Large intestine (tissue), 12 donors: ENCODE measurements around the gene CWC25. TPM values are rescaled to one million over a fixed set of nuclear protein-coding genes. Genes with fewer than 3 reads are reported as not detected.

Experiments
- DNase-seq, 2 donors: peaks; one replicate each; pipeline versions ENCODE4 v3.0.0 to v3.0.0-alpha.2; 2013
- H3K27ac ChIP-seq: one replicate; pipeline ENCODE4 v1.5.1; 2013; ENCODE audit warnings: low read length
- H3K27me3 ChIP-seq: 2 replicates; pipeline ENCODE4 v1.6.1; 2013; ENCODE audit warnings: low read length; ENCODE audit not compliant: control insufficient read depth, insufficient read depth
- H3K36me3 ChIP-seq: 2 replicates; pipeline ENCODE4 v1.6.1; 2013; ENCODE audit warnings: low read length; ENCODE audit not compliant: control insufficient read depth, insufficient read depth
- H3K4me1 ChIP-seq: one replicate; pipeline ENCODE4 v1.6.1; 2013; ENCODE audit warnings: low read length; ENCODE audit not compliant: control insufficient read depth, insufficient read depth
- H3K4me3 ChIP-seq: one replicate; pipeline ENCODE4 v1.5.1; 2013; ENCODE audit warnings: low read length
- H3K9me3 ChIP-seq: one replicate; pipeline ENCODE4 v1.6.1; 2013; ENCODE audit warnings: mild to moderate bottlenecking, low read depth, low read length, moderate library complexity; ENCODE audit not compliant: control insufficient read depth
- WGBS: methylation state at CpG from one replicate; pipeline ENCODE4 v1.1.5; 2013; ENCODE audit warnings: low lambda C conversion rate; ENCODE audit not compliant: insufficient coverage; 5-methylcytosine and 5-hydroxymethylcytosine counted together
- long read RNA-seq, 11 donors: transcript quantifications; one replicate each; lab custom pipeline, GENCODE V29; 2026
- polyA plus RNA-seq: library from polyadenylated mRNA; unstranded; fragments of 120-200 nt; gene quantifications from one replicate; pipeline ENCODE4 v1.2.1, GENCODE V29; 2013

CWC25 gene
- 20.1 TPM for polyA plus RNA-seq
- long read RNA-seq, donor 1, partial matches to known transcripts: 0 of 3 reads
- long read RNA-seq, donor 1, other reads (novel, unspliced or antisense): 0 of 3 reads
- long read RNA-seq, donor 2, partial matches to known transcripts: 0 of 2 reads
- long read RNA-seq, donor 2, other reads (novel, unspliced or antisense): 0 of 2 reads
- long read RNA-seq, donor 3: 0 reads
- long read RNA-seq, donor 4: 0 reads
- long read RNA-seq, donor 5, partial matches to known transcripts: 0 of 1 reads
- long read RNA-seq, donor 5, other reads (novel, unspliced or antisense): 0 of 1 reads
- long read RNA-seq, donor 6, partial matches to known transcripts: 0 of 1 reads
- long read RNA-seq, donor 6, other reads (novel, unspliced or antisense): 0 of 1 reads
- long read RNA-seq, donor 7, partial matches to known transcripts: 0 of 2 reads
- long read RNA-seq, donor 7, other reads (novel, unspliced or antisense): 0 of 2 reads
- long read RNA-seq, donor 8, partial matches to known transcripts: 0 of 1 reads
- long read RNA-seq, donor 8, other reads (novel, unspliced or antisense): 0 of 1 reads
- long read RNA-seq, donor 9, partial matches to known transcripts: 0 of 2 reads
- long read RNA-seq, donor 9, other reads (novel, unspliced or antisense): 0 of 2 reads
- long read RNA-seq, donor 10, partial matches to known transcripts: 0 of 1 reads
- long read RNA-seq, donor 10, other reads (novel, unspliced or antisense): 0 of 1 reads
- long read RNA-seq, donor 11, partial matches to known transcripts: 0 of 1 reads
- long read RNA-seq, donor 11, other reads (novel, unspliced or antisense): 0 of 1 reads

DNA sequence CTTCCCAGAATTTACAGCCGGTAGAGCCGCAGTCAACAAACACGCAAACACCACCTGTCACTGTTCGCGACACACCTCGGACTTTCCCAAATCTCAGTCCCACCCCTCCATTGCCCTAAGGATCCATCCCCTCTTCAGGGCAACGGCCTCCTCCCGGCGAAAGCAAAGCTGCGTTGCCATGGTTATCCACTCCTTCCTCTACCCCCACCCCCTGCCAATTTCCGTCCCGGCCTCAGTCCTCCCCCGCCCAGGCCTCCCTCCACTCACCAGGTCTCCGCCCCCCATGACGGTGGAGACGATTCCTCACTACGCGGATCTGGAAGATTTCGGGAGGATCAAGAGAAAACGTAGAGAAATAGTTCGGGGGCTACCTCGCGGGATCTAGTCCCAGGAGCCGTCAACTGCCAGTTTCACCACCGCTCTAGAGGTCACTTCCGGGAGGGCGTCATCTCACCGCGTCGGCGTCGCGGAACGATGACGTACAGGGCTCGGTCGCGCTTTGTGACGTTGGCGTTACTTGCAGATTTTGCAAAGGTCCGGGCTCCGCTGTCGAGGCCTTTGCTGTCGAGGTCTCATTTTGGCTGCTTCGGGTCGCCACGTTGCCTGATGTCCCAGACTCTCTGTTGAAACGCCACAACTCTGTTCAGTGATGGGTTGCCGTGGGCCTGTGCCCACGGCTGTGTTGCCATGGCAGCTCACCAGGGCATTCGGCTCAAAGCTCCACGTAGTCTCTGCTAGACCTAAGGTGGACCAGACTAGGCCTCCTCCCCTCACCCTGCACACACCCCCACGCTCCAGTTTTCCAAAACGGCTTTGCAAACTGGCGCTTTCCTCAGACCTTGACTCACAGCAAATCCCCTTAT lies at the start of gene CWC25:
Gene CWC25, minus strand, starts transcription at position 423 of the 863 bp plus-strand sequence. Its CDS starts 138 bp downstream, at position 285.
- H3K27ac ChIP-seq: peak within 1 kb of the TSS; percentile 90
- no peaks in the 10 kb centered on the region for H3K9me3 ChIP-seq
- no peaks in the 10 kb centered on the region for H3K27me3 ChIP-seq
- no CpG with 5 or more reads among the region's 55 CpGs for WGBS
- peaks cover 14% of the 10 kb centered on the region for H3K36me3 ChIP-seq
- peak; percentile 98 for DNase-seq
- H3K4me3 ChIP-seq: peak within 1 kb of the TSS; percentile 66
- peaks cover 13% of the 10 kb centered on the region for H3K4me1 ChIP-seq

- Histone ChIP-seq H3K36me3 (peaks cover 30% of the 10 kb centered on the region), H3K27me3 (no peaks in the 10 kb centered on the region), H3K4me3 (peak overlapping the region; percentile 13), H3K27ac (peak overlapping the region; percentile 93), H3K9me3 (no peaks in the 10 kb centered on the region), H3K4me1 (peaks cover 51% of the 10 kb centered on the region)
- DNase-seq: no peak
- no CpG with 5 or more reads among the region's 9 CpGs for WGBS
Measured at GRCh38 chr17:38873640-38874380, 48.7 kb upstream of the CWC25 start.

DNA sequence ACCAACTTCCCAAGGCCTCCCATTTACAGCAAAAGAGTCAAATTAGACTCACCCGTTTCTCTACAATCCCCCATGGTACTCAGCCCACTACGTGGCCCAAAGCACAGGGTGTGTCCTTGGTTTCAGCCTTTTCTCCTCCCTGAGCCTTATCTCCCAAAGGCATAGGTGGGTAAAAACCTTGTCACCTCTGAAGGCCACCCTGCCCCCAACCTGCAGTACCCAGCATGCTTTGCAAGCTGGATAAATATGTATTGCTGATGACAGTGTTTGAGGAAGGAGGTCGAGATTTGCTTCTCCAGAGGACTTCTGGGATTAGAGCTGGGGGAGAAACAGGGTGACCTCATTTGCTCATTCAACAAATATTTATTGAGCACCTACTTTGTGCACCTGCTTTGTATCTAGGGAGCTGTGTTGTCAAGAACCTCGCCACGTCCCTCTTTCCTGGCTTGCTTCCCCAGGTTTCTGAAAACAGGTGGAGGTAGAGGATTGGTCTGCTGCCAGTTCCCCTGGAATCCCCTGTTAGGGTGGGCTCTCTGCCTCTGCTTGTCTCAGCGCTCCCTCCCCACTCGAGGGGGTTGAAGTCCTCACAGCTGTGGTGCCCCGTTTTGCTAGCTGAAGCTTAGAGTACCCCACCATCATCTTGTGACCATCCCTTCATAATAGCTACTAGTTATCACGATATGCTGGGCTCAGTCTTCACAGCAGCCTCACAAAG lies 47.7 kb upstream of the CWC25 start:
- Histone ChIP-seq H3K36me3 (peaks cover 21% of the 10 kb centered on the region), H3K27ac (peak overlapping the region; percentile 93), H3K4me1 (peaks cover 51% of the 10 kb centered on the region), H3K4me3 (peak overlapping the region; percentile 91), H3K27me3 (no peaks in the 10 kb centered on the region), H3K9me3 (no peaks in the 10 kb centered on the region)
- no CpG with 5 or more reads among the region's 9 CpGs for WGBS
- DNase-seq: peak; percentile 49 to 64

DNA sequence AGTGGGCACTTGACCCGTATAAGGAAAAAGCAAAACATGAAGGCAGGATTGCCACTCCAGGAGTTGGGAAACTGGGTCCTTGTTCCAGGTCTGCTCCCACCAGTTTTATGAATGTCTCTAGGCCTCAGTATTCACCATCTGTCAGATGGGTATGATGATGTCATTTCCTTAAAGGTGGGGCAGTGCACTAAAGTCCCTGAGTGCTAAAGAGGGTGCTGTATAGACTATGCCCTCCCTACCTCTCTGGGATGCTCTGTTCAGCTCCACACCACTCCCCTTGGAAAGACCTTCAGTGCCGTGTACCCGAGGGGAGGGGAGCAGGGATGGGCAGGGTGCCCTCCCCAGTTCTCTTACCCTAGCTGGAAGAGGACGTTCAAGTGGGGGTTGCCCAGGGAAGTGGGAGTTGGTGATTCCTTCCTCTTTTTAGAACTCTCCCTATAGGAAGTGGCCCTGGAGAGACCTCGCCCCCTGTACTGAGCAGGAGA lies 46.9 kb upstream of the CWC25 start:
- H3K9me3 ChIP-seq: no peaks in the 10 kb centered on the region

GRCh38 chr17:38871247-38872015 lies 46.3 kb upstream of the CWC25 start:
- WGBS: no CpG with 5 or more reads among the region's 11 CpGs
- Histone ChIP-seq H3K4me3 (peak overlapping the region; percentile 91), H3K27ac (peak overlapping the region; percentile 93), H3K36me3 (peaks cover 11% of the 10 kb centered on the region), H3K9me3 (no peaks in the 10 kb centered on the region), H3K4me1 (peaks cover 43% of the 10 kb centered on the region), H3K27me3 (no peaks in the 10 kb centered on the region)
- peak; percentile 93 to 96 for DNase-seq

More for the DNA sequence above, 46.9 kb upstream of the CWC25 start:
- H3K27me3 ChIP-seq: no peaks in the 10 kb centered on the region
- DNase-seq: no peak
- no CpG with 5 or more reads among the region's 5 CpGs for WGBS
- peaks cover 13% of the 10 kb centered on the region for H3K36me3 ChIP-seq
- peak overlapping the region; percentile 91 for H3K4me3 ChIP-seq
- peaks cover 45% of the 10 kb centered on the region for H3K4me1 ChIP-seq
- peak overlapping the region; percentile 93 for H3K27ac ChIP-seq

GRCh38 chr17:38870259-38871165 lies 45.4 kb upstream of the CWC25 start:
- no peaks in the 10 kb centered on the region for H3K27me3 ChIP-seq
- peaks cover 42% of the 10 kb centered on the region for H3K4me1 ChIP-seq
- H3K36me3 ChIP-seq: peaks cover 11% of the 10 kb centered on the region
- no peaks in the 10 kb centered on the region for H3K9me3 ChIP-seq
- peak overlapping the region; percentile 93 for H3K27ac ChIP-seq
- peak; percentile 68 to 82 for DNase-seq
- no CpG with 5 or more reads among the region's 56 CpGs for WGBS
- H3K4me3 ChIP-seq: peak overlapping the region; percentile 91

GRCh38 chr17:38869526-38870258 lies 44.6 kb upstream of the CWC25 start, which contains the start of gene LASP1:
Gene LASP1 (plus strand): TSS chr17:38870058. CDS start chr17:38870190, 132 bp downstream.
- peaks cover 34% of the 10 kb centered on the region for H3K4me1 ChIP-seq
- H3K9me3 ChIP-seq: no peaks in the 10 kb centered on the region
- H3K4me3 ChIP-seq: peak within 1 kb of the TSS; percentile 91
- peaks cover 9% of the 10 kb centered on the region for H3K36me3 ChIP-seq
- WGBS: no CpG with 5 or more reads among the region's 73 CpGs
- peak within 1 kb of the TSS; percentile 93 for H3K27ac ChIP-seq
- peak; percentile 90 to 94 for DNase-seq
- H3K27me3 ChIP-seq: no peaks in the 10 kb centered on the region
